ENCODE data around the gene HS2ST1.

HS2ST1 gene

DNA sequence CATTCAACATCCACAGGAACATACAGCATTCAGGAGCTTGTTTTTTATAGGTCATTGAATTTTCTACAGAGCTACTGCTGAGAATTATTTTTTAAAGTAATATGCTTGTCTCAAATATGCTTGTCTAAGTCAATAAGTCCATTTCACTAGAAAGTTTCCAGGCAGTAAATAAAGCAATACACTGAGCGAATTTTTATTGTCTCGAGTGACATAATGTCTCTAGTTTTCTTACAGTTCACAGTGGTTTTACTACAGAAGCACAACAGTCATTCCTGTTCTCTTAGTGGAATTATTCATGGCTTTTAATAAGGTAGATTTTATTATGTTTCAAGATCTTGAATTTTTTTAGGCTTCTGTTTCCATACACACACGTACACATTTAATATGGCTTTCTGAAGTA lies 83.8 kb downstream of the HS2ST1 start:
- H3K36me3 ChIP-seq (ENCODE audit: control insufficient read depth in 2 of 2, insufficient read depth in 1 of 2, low read length in 2 of 2), result no peaks in the 10 kb centered on the region
- TF ChIP-seq OSR2 (tag by site-specific recombination; IDR thresholded peaks at IDR 0.05) (peak; percentile 58; the same call in 1 of the 2 replicates), ZNF423 (tag by site-specific recombination; IDR thresholded peaks at IDR 0.05) (no peak), PRDM6 (tag by site-specific recombination; IDR thresholded peaks at IDR 0.05) (peak; percentile 96), ZNF311 (tag by site-specific recombination; IDR thresholded peaks at IDR 0.05; ENCODE audit: borderline replicate concordance) (no peak), ZNF76 (tag by site-specific recombination; IDR thresholded peaks at IDR 0.05; ENCODE audit: borderline replicate concordance, low read depth) (no peak)
- CTCF ChIA-PET, result no interaction called here
- H3K4me3 ChIP-seq (ENCODE audit: low read depth, low read length), result no peak overlapping the region
- H3K27ac ChIP-seq (ENCODE audit: extremely low read depth, low read depth, low read length), result no peak overlapping the region
- H3K4me1 ChIP-seq (ENCODE audit: control insufficient read depth, insufficient read depth, low read length), result peaks cover 21% of the 10 kb centered on the region
- no peaks in the 10 kb centered on the region for H3K9me3 ChIP-seq (ENCODE audit: control insufficient read depth, insufficient read depth, low read depth, low read length)
- POLR2A ChIA-PET, result no interaction called here

DNA sequence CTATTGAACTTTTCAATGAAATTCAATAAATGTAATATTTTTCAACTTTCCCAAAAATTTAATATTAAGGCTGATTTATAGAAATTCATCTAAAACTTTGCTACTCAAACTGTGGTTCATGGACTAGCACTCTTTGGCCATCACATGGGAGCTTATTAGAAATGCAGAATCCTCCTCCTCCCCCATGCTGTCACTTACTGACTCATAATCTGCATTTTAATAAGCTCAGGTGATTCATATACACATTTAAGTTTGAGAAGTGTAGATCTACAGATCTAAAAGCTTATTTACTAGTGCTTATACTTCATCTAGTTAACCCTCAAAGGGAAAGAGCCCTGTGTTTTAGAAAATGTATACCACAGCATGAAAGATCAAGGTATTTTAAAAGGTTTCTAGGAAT lies 84.3 kb downstream of the HS2ST1 start:
- Histone ChIP-seq H3K4me3 (ENCODE audit: low read depth, low read length) (no peak overlapping the region), H3K9me3 (ENCODE audit: control insufficient read depth, insufficient read depth, low read depth, low read length) (no peaks in the 10 kb centered on the region), H3K27ac (ENCODE audit: extremely low read depth, low read depth, low read length) (no peak overlapping the region), H3K36me3 (ENCODE audit: control insufficient read depth in 2 of 2, insufficient read depth in 1 of 2, low read length in 2 of 2) (no peaks in the 10 kb centered on the region), H3K4me1 (ENCODE audit: control insufficient read depth, insufficient read depth, low read length) (peaks cover 20% of the 10 kb centered on the region)
- CTCF ChIA-PET, result interaction anchor here (1.1 kb wide), 1 partner anchor 10 kb away, joined by 3 read pairs; no protein-coding TSS in a partner anchor
- POLR2A ChIA-PET, result no interaction called here
- TF ChIP-seq ZBTB17 (tag by site-specific recombination; IDR thresholded peaks at IDR 0.05) (no peak), ZNF449 (tag by site-specific recombination; IDR thresholded peaks at IDR 0.05) (no peak), ZSCAN4 (tag by site-specific recombination; IDR thresholded peaks at IDR 0.05) (no peak), GFI1B (tag by site-specific recombination; IDR thresholded peaks at IDR 0.05) (no peak), ZNF843 (tag by site-specific recombination; IDR thresholded peaks at IDR 0.05) (no peak), ZBTB20 (tag by site-specific recombination; IDR thresholded peaks at IDR 0.05) (peak; percentile 31; the same call in 1 of the 2 replicates), PRDM10 (tag by site-specific recombination; IDR thresholded peaks at IDR 0.05) (no peak)
- TF ChIP-seq, protein P1, sequence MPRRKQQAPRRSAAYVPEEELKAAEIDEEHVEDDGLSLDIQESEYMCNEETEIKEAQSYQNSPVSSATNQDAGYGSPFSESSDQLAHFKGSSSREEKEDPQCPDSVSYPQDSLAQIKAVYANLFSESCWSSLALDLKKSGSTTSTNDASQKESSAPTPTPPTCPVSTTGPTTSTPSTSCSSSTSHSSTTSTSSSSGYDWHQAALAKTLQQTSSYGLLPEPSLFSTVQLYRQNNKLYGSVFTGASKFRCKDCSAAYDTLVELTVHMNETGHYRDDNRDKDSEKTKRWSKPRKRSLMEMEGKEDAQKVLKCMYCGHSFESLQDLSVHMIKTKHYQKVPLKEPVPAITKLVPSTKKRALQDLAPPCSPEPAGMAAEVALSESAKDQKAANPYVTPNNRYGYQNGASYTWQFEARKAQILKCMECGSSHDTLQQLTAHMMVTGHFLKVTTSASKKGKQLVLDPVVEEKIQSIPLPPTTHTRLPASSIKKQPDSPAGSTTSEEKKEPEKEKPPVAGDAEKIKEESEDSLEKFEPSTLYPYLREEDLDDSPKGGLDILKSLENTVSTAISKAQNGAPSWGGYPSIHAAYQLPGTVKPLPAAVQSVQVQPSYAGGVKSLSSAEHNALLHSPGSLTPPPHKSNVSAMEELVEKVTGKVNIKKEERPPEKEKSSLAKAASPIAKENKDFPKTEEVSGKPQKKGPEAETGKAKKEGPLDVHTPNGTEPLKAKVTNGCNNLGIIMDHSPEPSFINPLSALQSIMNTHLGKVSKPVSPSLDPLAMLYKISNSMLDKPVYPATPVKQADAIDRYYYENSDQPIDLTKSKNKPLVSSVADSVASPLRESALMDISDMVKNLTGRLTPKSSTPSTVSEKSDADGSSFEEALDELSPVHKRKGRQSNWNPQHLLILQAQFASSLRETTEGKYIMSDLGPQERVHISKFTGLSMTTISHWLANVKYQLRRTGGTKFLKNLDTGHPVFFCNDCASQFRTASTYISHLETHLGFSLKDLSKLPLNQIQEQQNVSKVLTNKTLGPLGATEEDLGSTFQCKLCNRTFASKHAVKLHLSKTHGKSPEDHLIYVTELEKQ (tag by site-specific recombination; IDR thresholded peaks at IDR 0.05; ENCODE audit: borderline replicate concordance), result no peak
- TF ChIP-seq, protein P2, sequence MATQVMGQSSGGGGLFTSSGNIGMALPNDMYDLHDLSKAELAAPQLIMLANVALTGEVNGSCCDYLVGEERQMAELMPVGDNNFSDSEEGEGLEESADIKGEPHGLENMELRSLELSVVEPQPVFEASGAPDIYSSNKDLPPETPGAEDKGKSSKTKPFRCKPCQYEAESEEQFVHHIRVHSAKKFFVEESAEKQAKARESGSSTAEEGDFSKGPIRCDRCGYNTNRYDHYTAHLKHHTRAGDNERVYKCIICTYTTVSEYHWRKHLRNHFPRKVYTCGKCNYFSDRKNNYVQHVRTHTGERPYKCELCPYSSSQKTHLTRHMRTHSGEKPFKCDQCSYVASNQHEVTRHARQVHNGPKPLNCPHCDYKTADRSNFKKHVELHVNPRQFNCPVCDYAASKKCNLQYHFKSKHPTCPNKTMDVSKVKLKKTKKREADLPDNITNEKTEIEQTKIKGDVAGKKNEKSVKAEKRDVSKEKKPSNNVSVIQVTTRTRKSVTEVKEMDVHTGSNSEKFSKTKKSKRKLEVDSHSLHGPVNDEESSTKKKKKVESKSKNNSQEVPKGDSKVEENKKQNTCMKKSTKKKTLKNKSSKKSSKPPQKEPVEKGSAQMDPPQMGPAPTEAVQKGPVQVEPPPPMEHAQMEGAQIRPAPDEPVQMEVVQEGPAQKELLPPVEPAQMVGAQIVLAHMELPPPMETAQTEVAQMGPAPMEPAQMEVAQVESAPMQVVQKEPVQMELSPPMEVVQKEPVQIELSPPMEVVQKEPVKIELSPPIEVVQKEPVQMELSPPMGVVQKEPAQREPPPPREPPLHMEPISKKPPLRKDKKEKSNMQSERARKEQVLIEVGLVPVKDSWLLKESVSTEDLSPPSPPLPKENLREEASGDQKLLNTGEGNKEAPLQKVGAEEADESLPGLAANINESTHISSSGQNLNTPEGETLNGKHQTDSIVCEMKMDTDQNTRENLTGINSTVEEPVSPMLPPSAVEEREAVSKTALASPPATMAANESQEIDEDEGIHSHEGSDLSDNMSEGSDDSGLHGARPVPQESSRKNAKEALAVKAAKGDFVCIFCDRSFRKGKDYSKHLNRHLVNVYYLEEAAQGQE (tag by site-specific recombination; IDR thresholded peaks at IDR 0.05), result no peak
- TF ChIP-seq, protein P3, sequence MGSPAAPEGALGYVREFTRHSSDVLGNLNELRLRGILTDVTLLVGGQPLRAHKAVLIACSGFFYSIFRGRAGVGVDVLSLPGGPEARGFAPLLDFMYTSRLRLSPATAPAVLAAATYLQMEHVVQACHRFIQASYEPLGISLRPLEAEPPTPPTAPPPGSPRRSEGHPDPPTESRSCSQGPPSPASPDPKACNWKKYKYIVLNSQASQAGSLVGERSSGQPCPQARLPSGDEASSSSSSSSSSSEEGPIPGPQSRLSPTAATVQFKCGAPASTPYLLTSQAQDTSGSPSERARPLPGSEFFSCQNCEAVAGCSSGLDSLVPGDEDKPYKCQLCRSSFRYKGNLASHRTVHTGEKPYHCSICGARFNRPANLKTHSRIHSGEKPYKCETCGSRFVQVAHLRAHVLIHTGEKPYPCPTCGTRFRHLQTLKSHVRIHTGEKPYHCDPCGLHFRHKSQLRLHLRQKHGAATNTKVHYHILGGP (tag by site-specific recombination; IDR thresholded peaks at IDR 0.05), result peak; percentile 25; the same call in 1 of the 2 replicates
